Thyroid gland (tissue), 4 donors: ENCODE results near the gene CASQ1. TPM values are rescaled to one million over a fixed set of nuclear protein-coding genes. Genes with fewer than 3 reads are reported as not detected.

ENCODE experiments used
- DNase-seq, 2 donors: peaks; one replicate each; pipeline ENCODE4 v3.0.0-alpha.2; 2019
- H3K27ac ChIP-seq, 3 donors: fragments of 200-600 bp; sonication (generic); 1 replicate in 2 of 3; 2 replicates in 1 of 3; pipeline ENCODE4 v1.5.1; 2016 to 2019; ENCODE audit warnings: mild to moderate bottlenecking in 1 of 3, moderate library complexity in 1 of 3
- H3K27me3 ChIP-seq: fragments of 200-600 bp; sonication (generic); one replicate; pipeline ENCODE4 v1.5.1; 2019
- H3K36me3 ChIP-seq, 2 donors: fragments of 200-600 bp; sonication (generic); one replicate each; pipeline ENCODE4 v1.5.1; 2016 to 2019
- H3K4me1 ChIP-seq, 2 donors: fragments of 200-600 bp; sonication (generic); one replicate each; pipeline ENCODE4 v1.5.1; 2017 to 2019
- H3K4me3 ChIP-seq, 3 donors: fragments of 200-600 bp; sonication (generic); replicated peaks in 1 of 3; 1 replicate in 2 of 3; 2 replicates in 1 of 3; pipeline ENCODE4 v1.5.1; 2016; ENCODE audit warnings: mild to moderate bottlenecking in 1 of 3
- H3K9me3 ChIP-seq: fragments of 200-600 bp; sonication (generic); one replicate; pipeline ENCODE4 v1.5.1; 2017
- POLR2A ChIP-seq, 2 donors: fragments of 450-650 bp; IDR thresholded peaks; one replicate each; pipeline ENCODE4 v1.6.1; 2017; ENCODE audit warnings: antibody characterized with exemption in 2 of 2, mild to moderate bottlenecking in 2 of 2, moderate library complexity in 1 of 2
- WGBS, 2 donors: methylation state at CpG; one replicate each; pipeline ENCODE4 v1.1.5; 2017; 5-methylcytosine and 5-hydroxymethylcytosine counted together
- intact Hi-C: fragments of 100-400 bp; cut with DNase I; formaldehyde crosslinking; loops from one replicate; pipeline ENCODE4 v1.15.1; 2023
- total RNA-seq, 4 donors: library from RNA; depleted of rRNA; stranded (reverse); fragments of >200 nt; gene quantifications; one replicate each; pipeline ENCODE4 v1.2.3, GENCODE V29; 2016
- TF ChIP-seq, protein P1 (sequence below), 6 experiments: fragments of 200-600 bp in 3 of 6; fragments of 450-650 bp in 3 of 6; sonication (generic) in 3 of 6; IDR thresholded peaks; one replicate each; pipeline ENCODE4 v1.5.1; 2016 to 2019; ENCODE audit warnings: antibody characterized with exemption in 6 of 6, mild to moderate bottlenecking in 2 of 6, inconsistent platforms in 1 of 6, moderate library complexity in 1 of 6

Gene CASQ1
- total RNA-seq, 4 donors from 2014 or later: not detected

DNA sequence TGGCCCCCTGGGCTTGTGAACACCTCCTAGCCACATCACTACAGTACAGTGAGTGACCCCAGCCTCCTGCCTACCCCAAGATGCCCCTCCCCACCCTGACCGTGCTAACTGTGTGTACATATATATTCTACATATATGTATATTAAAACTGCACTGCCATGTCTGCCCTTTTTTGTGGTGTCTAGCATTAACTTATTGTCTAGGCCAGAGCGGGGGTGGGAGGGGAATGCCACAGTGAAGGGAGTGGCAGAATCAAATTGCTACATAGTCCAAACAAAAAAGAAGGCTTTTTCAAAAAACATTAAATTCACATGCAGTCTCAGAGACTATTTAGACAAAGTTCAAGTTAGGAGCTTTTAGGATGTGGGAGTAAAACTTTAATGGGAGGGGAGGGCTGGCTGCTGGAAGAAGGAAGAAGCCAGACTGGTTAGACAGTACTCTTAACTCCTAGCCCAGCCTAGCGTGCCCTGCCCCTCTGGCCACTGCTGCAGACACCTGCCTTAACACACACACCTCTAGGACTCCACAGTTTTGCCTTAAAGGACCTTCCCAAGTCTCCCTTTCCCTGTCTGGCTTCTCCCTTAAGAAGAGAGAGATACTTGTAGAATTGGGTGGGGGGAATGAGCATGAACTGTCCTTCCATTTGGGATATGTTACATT, 24.2 kb downstream of the CASQ1 start:
- H3K4me1 ChIP-seq: peaks cover 41 to 43% of the 10 kb centered on the region in 2 donors
- H3K9me3 ChIP-seq: no peaks in the 10 kb centered on the region
- DNase-seq: no peak
- no peak overlapping the region for H3K27ac ChIP-seq
- intact Hi-C loops: no loop called here
- no peaks in the 10 kb centered on the region for H3K27me3 ChIP-seq
- WGBS, 2 donors: 88% methylated on average over 3 of the region's 3 CpGs
- TF ChIP-seq POLR2A (IDR thresholded peaks at IDR 0.05): no peak
- TF ChIP-seq, protein P1, sequence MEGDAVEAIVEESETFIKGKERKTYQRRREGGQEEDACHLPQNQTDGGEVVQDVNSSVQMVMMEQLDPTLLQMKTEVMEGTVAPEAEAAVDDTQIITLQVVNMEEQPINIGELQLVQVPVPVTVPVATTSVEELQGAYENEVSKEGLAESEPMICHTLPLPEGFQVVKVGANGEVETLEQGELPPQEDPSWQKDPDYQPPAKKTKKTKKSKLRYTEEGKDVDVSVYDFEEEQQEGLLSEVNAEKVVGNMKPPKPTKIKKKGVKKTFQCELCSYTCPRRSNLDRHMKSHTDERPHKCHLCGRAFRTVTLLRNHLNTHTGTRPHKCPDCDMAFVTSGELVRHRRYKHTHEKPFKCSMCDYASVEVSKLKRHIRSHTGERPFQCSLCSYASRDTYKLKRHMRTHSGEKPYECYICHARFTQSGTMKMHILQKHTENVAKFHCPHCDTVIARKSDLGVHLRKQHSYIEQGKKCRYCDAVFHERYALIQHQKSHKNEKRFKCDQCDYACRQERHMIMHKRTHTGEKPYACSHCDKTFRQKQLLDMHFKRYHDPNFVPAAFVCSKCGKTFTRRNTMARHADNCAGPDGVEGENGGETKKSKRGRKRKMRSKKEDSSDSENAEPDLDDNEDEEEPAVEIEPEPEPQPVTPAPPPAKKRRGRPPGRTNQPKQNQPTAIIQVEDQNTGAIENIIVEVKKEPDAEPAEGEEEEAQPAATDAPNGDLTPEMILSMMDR (IDR thresholded peaks at IDR 0.05): no peak
- no peak overlapping the region for H3K4me3 ChIP-seq
- peaks cover 46 to 58% of the 10 kb centered on the region in 2 donors for H3K36me3 ChIP-seq

DNA sequence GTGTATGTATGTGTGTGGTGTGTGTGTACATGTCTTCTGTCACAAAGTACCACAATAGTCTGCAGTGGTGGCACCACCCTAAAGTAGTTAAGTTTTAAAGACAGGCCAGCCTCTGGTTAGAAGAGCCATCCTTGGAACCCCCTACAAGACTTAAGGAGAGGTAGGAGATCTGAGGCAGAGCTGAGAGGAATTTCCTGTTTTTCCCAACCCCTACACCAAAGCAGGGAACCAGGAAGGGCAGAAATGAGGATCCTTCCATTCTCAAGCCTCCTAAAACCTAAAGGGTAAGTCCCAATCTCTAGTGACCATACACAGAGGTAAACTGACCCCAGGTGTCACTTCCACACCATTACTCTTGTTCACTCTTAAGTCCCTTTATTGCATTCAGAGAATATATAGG, 25.9 kb downstream of the CASQ1 start:
- intact Hi-C loops: no loop called here
- Histone ChIP-seq H3K4me3 (no peak overlapping the region), H3K36me3 (peaks cover 46 to 58% of the 10 kb centered on the region in 2 donors), H3K9me3 (no peaks in the 10 kb centered on the region), H3K27ac (peak overlapping the region in 1 of 3 donors; percentile 79), H3K27me3 (no peaks in the 10 kb centered on the region), H3K4me1 (peaks cover 41% of the 10 kb centered on the region in 2 donors)
- DNase-seq: no peak
- no peak for TF ChIP-seq POLR2A (IDR thresholded peaks at IDR 0.05)
- TF ChIP-seq, protein P1 (IDR thresholded peaks at IDR 0.05): no peak

DNA sequence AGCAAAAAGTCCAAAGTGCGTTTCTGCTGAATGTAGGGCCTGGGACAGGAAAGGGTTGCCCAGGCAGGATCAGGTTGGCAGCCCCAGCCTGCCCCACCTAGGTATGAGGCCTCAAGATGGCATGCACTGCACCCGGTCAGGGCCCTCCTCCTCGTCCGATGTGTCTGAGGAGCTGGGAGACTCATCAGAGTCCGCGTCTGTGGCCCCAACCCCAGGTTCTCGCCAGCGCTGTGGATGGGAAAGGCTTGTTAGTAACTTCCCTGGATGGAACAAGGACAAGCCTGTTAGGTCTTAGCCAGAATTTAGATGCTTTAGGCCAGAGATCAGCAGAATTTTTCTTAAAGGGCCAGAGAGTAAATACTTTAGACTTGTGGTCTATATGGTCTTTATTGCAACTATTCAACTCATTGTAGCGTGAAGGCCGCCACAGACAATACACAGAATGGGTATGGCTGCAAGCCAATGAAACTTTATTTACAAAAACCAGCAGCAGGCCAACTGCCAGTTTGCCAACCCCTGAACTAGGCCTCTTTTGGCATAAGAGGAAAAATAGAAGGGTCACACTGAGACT, 27.2 kb downstream of the CASQ1 start:
- H3K36me3 ChIP-seq: peaks cover 40 to 62% of the 10 kb centered on the region in 2 donors
- intact Hi-C loops: no loop called here
- peak overlapping the region; percentile 20 to 79 (median 69) for H3K27ac ChIP-seq
- no peaks in the 10 kb centered on the region for H3K9me3 ChIP-seq
- no peaks in the 10 kb centered on the region for H3K27me3 ChIP-seq
- no peak for TF ChIP-seq POLR2A (IDR thresholded peaks at IDR 0.05)
- TF ChIP-seq, protein P1 (IDR thresholded peaks at IDR 0.05): no peak
- H3K4me3 ChIP-seq: no peak overlapping the region
- no peak for DNase-seq
- WGBS, 2 donors: 50 to 64% methylated on average over 10 of the region's 10 CpGs
- peaks cover 42 to 43% of the 10 kb centered on the region in 2 donors for H3K4me1 ChIP-seq

DNA sequence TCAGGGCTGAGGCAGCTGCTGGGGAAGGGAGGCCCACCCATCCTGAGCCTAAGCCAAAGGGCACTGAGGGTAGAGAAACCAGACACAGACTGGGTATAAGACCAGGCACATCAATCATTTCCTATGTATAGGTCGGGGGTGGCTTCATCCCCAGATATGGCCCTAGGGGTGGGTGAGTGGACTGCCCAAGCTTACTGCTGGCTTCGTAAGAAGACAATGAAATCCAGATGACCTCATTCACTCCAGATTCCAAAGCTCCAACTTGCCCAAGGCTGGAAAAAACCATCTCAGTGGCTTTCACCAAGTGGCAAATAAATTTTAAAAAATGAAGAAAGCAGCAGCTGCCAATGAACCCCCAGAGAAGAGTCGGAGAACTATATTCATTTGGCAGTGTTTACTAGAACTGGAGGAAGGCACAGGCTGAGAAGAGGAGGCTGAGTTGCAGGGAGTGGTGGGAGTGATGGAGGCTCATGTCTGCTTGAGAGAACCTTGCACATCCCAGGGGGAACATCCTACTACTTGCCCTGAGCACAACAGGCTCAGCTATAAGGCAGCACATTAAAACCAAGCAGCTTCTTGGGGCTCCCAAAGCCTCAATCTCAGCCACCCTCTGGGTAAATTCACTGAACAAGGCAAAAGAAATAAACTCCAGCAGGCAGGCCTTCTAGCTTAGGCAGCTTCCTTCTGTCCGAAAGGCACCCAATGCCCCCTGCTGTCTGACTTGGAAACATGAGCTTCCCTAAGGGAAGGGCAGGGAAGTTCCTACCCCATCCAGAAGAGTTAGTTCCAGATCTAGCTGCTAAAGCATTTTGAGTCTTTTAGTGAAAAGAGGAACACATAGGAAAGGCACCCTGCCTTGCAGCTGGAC, 28.9 kb downstream of the CASQ1 start:
- intact Hi-C loops: no loop called here
- Histone ChIP-seq H3K4me1 (peaks cover 42 to 43% of the 10 kb centered on the region in 2 donors), H3K36me3 (peaks cover 40 to 60% of the 10 kb centered on the region in 2 donors), H3K4me3 (no peak overlapping the region), H3K27ac (peak overlapping the region; percentile 69 to 84 (median 79)), H3K9me3 (no peaks in the 10 kb centered on the region), H3K27me3 (no peaks in the 10 kb centered on the region)
- peak in 1 of 2 donors; percentile 50 for DNase-seq
- 74% methylated on average over 4 of the region's 4 CpGs for WGBS, 2 donors
- TF ChIP-seq, protein P1 (IDR thresholded peaks at IDR 0.05): peak in 4 of 6 experiments; percentile 28 to 51 (median 39)
- TF ChIP-seq POLR2A (IDR thresholded peaks at IDR 0.05): no peak
